ENCODE results near the gene GPA33. TPM values are rescaled to one million over a fixed set of nuclear protein-coding genes. Genes with fewer than 3 reads are reported as not detected.

Gene GPA33
- polyA plus RNA-seq, 2 of the 4 experiments (the other 2 are of a cell fraction): not detected

GRCh38 chr1:167101754-167102153 is 11.6 kb upstream of the GPA33 start:
- Histone ChIP-seq H3K9me3 (no peaks in the 10 kb centered on the region), H3K27ac (no peak overlapping the region), H3K4me3 (no peak overlapping the region), H3K4me2 (no peak overlapping the region), H3K4me1 (0 out of 3 replicates have a peak, but pooled peaks cover 6% of the 10 kb centered on the region)
- ATAC-seq (no peak), DNase-seq (ENCODE audit: low read depth in 1 of 2, low spot score in 1 of 2) (no peak), FAIRE-seq (no peak)
- 21% methylated on average over 2 of the region's 2 CpGs for WGBS (ENCODE audit: missing lambda C conversion rate)
- TF ChIP-seq KDM5A (IDR thresholded peaks at IDR 0.05): no peak
- TF ChIP-seq NFE2L2 (conservative IDR thresholded peaks at IDR 0.05; ENCODE audit: low read length): no peak
- TF ChIP-seq HOXA7 (CRISPR knock-in tag; IDR thresholded peaks at IDR 0.05): no peak
- no peak for TF ChIP-seq ZC3H11A (IDR thresholded peaks at IDR 0.05)
- TF ChIP-seq EHMT2 (IDR thresholded peaks at IDR 0.05; ENCODE audit: low read depth): no peak
- no peak for TF ChIP-seq ELK1 (IDR thresholded peaks at IDR 0.05; ENCODE audit: low read depth, low read length)
- ChIA-PET POLR2A (no interaction called here), CTCF (no interaction called here)

DNA sequence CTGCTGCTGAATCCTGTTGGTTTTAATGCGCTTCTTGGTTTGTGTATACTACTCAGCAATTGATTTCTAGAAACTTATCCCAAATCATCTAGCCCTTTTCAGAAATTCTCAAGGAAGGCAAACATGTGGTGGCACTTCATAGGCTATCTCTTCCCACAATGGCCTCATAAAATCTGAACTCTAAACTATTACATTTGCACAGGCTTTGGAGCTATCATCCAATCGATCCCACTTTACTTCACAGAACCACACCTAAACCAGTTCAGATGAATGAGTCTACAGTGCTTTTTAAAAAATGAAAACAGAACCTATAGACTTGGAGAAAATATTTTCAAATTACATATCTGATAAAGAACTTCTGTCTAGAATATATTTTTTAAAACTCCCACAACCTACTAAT is 10.6 kb upstream of the GPA33 start:
- ChIA-PET CTCF (no interaction called here), POLR2A (no interaction called here)
- Histone ChIP-seq H3K4me2 (no peak overlapping the region), H3K9me3 (no peaks in the 10 kb centered on the region), H3K4me3 (no peak overlapping the region), H3K4me1 (0 out of 3 replicates have a peak, but pooled peaks cover 4% of the 10 kb centered on the region), H3K27ac (no peak overlapping the region)
- DNase-seq (ENCODE audit: low read depth in 1 of 2, low spot score in 1 of 2) (no peak), FAIRE-seq (no peak), ATAC-seq (no peak)
- 61% methylated on average over 2 of the region's 2 CpGs for WGBS (ENCODE audit: missing lambda C conversion rate)
- TF ChIP-seq NFE2L2 (conservative IDR thresholded peaks at IDR 0.05; ENCODE audit: low read length) (no peak), ZFP36 (IDR thresholded peaks at IDR 0.05; ENCODE audit: borderline replicate concordance, partially characterized antibody) (no peak), BHLHE40 (IDR thresholded peaks at IDR 0.05; ENCODE audit: low read depth, low read length) (no peak), EHF (CRISPR knock-in tag; IDR thresholded peaks at IDR 0.05) (no peak), HOXB5 (CRISPR knock-in tag; IDR thresholded peaks at IDR 0.05) (no peak), RCOR1 (IDR thresholded peaks at IDR 0.05; ENCODE audit: low read depth, low read length) (no peak), HMGXB4 (CRISPR knock-in tag; IDR thresholded peaks at IDR 0.05; ENCODE audit: borderline replicate concordance) (no peak), TFCP2L1 (CRISPR knock-in tag; IDR thresholded peaks at IDR 0.05) (no peak), CBX2 (IDR thresholded peaks at IDR 0.05; ENCODE audit: borderline replicate concordance, low read depth) (no peak), ZNF302 (CRISPR knock-in tag; IDR thresholded peaks at IDR 0.05) (no peak), CHD2 (IDR thresholded peaks at IDR 0.05; ENCODE audit: low read length, partially characterized antibody) (no peak), EHMT2 (IDR thresholded peaks at IDR 0.05; ENCODE audit: low read depth) (no peak), RARB (CRISPR knock-in tag; IDR thresholded peaks at IDR 0.05) (no peak), RAD21 (conservative IDR thresholded peaks at IDR 0.05 in 1 of 2, IDR thresholded peaks at IDR 0.05 in 1 of 2) (no peak), NR3C1 (IDR thresholded peaks at IDR 0.05) (no peak), FOSB (CRISPR knock-in tag; IDR thresholded peaks at IDR 0.05) (no peak), HDAC2 (IDR thresholded peaks at IDR 0.05) (no peak)
- TF ChIP-seq, protein P1, sequence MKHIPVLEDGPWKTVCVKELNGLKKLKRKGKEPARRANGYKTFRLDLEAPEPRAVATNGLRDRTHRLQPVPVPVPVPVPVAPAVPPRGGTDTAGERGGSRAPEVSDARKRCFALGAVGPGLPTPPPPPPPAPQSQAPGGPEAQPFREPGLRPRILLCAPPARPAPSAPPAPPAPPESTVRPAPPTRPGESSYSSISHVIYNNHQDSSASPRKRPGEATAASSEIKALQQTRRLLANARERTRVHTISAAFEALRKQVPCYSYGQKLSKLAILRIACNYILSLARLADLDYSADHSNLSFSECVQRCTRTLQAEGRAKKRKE (CRISPR knock-in tag; IDR thresholded peaks at IDR 0.05; ENCODE audit: low read depth): no peak

DNA sequence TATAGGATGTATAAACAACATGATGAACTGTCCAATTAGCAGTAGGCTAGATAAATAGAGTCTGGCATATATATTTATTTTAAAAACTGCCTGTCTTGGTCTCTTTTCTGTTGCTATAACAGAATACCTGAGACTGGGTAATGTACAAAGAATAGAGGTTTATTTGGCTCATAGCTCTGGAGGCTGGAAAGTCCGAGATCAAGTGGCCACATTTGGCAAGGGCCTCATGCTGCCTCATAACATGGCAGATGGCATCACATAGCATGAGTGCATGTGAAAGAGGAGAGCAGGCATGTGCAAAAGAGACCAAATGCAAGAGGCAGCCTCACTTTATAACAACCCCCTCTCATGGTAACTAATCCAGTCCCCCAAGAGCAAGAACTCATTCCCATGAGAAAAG is 9.7 kb upstream of the GPA33 start:
- no peak for FAIRE-seq
- WGBS (ENCODE audit: missing lambda C conversion rate): 11% methylated on average over 1 of the region's 1 CpG
- POLR2A ChIA-PET: no interaction called here

More for the DNA sequence above, 9.7 kb upstream of the GPA33 start:
- Histone ChIP-seq H3K4me3 (no peak overlapping the region), H3K9me3 (no peaks in the 10 kb centered on the region), H3K4me2 (no peak overlapping the region), H3K4me1 (no peaks in the 10 kb centered on the region), H3K27ac (no peak overlapping the region)
- no peak for TF ChIP-seq HOXA7 (CRISPR knock-in tag; IDR thresholded peaks at IDR 0.05)
- TF ChIP-seq BHLHE40 (IDR thresholded peaks at IDR 0.05; ENCODE audit: low read depth, low read length): no peak
- TF ChIP-seq KDM1A (IDR thresholded peaks at IDR 0.05; ENCODE audit: low read depth): no peak
- no peak for TF ChIP-seq RARB (CRISPR knock-in tag; IDR thresholded peaks at IDR 0.05)
- no peak for TF ChIP-seq NPAS2 (CRISPR knock-in tag; IDR thresholded peaks at IDR 0.05; ENCODE audit: borderline replicate concordance)
- CTCF ChIA-PET: no interaction called here
- ATAC-seq (no peak), DNase-seq (ENCODE audit: low read depth in 1 of 2, low spot score in 1 of 2) (no peak)
